ENCODE measurements around the gene UNC119B.

GRCh38 chr12:120686690-120687577 is 23.3 kb upstream of the UNC119B start, which contains the start of gene MLEC:
- TF ChIP-seq POLR2A (IDR thresholded peaks at IDR 0.05) (peak; percentile 40), CTCF (IDR thresholded peaks at IDR 0.05) (peak in 1 of 3 donors; percentile 6)
